Measurements from ENCODE around the gene ALAS1. TPM values are rescaled to one million over a fixed set of nuclear protein-coding genes. Genes with fewer than 3 reads are reported as not detected.
"Not testable (repeated sequence)": the region's sequence is repeated elsewhere in the genome, so short reads cannot be mapped to it uniquely, and the experiment has no call there.

Gene ALAS1
- total and polyA plus RNA-seq, 5 donors: 95.7 to 123 (median 119) TPM

DNA sequence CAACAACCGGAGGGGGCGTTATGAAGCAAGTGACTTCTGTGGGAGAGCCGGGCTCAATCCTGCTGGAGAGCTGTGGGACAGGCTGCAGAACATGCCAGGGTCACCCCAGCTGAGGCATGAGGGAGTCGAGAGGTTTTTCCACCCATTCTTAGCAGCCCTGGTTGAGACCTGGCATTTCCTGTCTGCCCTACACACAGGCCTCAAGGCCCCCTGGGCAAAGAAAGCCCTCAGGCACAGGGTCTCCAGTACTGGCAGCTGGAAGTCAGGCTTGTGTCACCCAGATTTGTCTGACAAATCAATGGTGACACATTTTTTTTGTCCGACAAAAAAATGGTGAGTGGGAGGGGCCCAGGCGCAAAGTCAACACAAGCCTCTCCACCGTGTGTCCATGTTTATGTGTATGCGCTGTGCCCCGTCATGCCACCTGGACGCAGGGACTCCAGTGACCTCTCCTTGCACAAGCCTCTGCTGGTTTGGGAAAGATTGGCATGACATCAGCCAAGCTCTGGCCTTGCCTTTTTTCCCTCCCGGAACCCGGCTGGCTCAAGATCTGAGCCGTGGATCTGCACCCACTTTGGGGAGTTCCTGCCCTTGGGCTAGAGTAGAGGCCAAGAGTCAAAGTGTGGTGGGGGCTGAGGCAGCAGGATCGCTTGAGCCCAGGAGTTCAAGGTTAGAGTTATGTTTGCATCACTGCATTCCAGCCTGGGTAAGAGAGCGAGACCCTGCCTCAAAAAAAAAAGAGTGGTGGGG is 20.8 kb upstream of the ALAS1 start:
- Histone ChIP-seq H3K4me3 (ENCODE audit: low read length) (no peak overlapping the region), H3K27me3 (ENCODE audit: control insufficient read depth, insufficient read depth) (no peaks in the 10 kb centered on the region), H3K4me1 (ENCODE audit: control insufficient read depth, insufficient read depth, low read length) (peaks cover under 1% of the 10 kb centered on the region), H3K27ac (ENCODE audit: low read length) (no peak overlapping the region), H3K9me3 (ENCODE audit: control insufficient read depth, low read length) (no peaks in the 10 kb centered on the region)
- peak; percentile 8 to 38 for ATAC-seq
- intact Hi-C loops (cut with DNase I): no loop called here
- 74% methylated on average over 15 of the region's 15 CpGs for WGBS
- no peak for DNase-seq

DNA sequence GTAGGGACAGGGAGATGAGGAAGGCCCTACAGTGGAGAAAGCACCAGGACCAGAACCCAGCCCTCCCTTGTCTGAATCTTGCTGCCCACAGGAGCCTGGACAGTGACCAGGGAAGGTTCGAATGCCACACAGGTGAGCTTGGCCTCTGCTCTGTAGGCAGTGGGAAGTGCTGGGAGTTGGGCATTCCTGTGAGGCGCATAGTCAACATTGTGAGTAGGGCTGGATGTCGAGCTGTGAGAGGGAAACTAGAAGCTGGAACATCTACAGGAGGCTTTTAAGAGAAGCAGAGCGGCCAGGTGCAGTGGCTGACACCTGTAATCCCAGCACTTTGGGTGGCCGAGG is 20.3 kb upstream of the ALAS1 start:
- intact Hi-C loops (cut with DNase I): no loop called here
- Histone ChIP-seq H3K4me3 (ENCODE audit: low read length) (no peak overlapping the region), H3K4me1 (ENCODE audit: control insufficient read depth, insufficient read depth, low read length) (peaks cover 6% of the 10 kb centered on the region), H3K9me3 (ENCODE audit: control insufficient read depth, low read length) (no peaks in the 10 kb centered on the region), H3K27me3 (ENCODE audit: control insufficient read depth, insufficient read depth) (no peaks in the 10 kb centered on the region), H3K27ac (ENCODE audit: low read length) (no peak overlapping the region)
- DNase-seq (no peak), ATAC-seq (no peak)
- WGBS: 90% methylated on average over 5 of the region's 5 CpGs

DNA sequence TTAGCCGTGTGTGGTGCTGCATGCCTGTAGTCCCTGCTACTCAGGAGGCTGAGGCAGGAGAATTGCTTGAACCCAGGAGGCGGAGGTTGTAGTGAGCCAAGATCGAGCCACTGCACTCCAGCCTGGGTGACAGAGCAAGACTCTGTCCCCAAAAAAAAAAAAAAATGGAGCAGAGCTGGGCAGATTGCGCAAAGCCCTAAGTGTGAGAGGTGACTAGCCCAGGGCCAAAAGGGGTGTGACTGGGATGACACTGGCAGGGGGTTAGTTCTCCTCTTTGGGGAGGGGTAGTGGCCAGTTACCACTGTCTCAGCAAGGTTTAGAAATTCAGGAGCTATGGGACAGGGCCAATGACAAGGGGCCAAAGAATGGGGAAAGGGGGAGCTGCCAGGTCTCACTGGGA is 19.8 kb upstream of the ALAS1 start:
- 96% methylated on average over 4 of the region's 4 CpGs for WGBS
- intact Hi-C loops (cut with DNase I); H3K27ac ChIP-seq (ENCODE audit: low read length); H3K9me3 ChIP-seq (ENCODE audit: control insufficient read depth, low read length); H3K27me3 ChIP-seq (ENCODE audit: control insufficient read depth, insufficient read depth); H3K4me3 ChIP-seq (ENCODE audit: low read length); H3K4me1 ChIP-seq (ENCODE audit: control insufficient read depth, insufficient read depth, low read length); DNase-seq; ATAC-seq: not testable (repeated sequence)

DNA sequence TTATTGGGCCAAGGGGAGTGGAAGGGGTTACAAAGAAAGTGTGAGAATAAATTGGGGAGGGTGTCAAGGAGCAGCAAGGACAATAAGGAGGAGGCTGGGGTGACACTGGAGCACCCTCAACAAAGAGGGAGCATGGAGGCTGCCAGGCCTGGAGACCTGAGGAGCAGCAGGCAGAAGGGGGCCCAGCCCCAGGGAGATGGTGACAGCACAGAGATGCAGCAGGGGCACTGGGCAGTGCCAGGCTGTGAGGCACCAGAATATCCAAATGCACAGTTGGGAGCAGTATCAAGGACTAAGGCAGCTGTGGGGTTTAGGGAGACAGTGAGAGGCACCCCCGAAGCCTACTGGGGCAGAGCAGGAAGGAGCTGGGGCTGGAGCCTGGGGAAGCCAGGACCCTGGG is 19.4 kb upstream of the ALAS1 start:
- WGBS: 95% methylated on average over 1 of the region's 1 CpG
- DNase-seq (no peak), ATAC-seq (no peak)
- Histone ChIP-seq H3K4me1 (ENCODE audit: control insufficient read depth, insufficient read depth, low read length) (peaks cover 6% of the 10 kb centered on the region), H3K27me3 (ENCODE audit: control insufficient read depth, insufficient read depth) (no peaks in the 10 kb centered on the region), H3K27ac (ENCODE audit: low read length) (no peak overlapping the region), H3K4me3 (ENCODE audit: low read length) (no peak overlapping the region), H3K9me3 (ENCODE audit: control insufficient read depth, low read length) (no peaks in the 10 kb centered on the region)
- intact Hi-C loops (cut with DNase I): no loop called here

DNA sequence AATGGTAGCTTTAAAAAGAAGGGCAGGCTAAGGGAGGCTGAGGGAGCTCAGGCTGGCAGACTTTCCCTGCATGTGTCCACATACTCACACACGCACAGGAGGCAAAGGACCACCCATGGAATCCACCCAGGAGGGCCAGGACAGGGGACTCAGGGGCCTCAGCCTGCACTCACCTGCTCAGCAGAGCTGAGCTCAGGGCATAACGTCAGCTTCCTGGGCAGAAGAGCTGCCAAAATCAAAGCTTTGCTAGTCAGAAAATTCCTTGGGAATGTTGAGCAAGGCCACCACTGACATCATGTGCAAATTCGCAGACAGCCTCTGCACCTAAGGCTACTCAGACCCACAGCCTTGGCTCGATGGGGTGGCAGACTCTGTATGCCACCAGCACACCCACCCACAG is 16.4 kb upstream of the ALAS1 start:
- intact Hi-C loops (cut with DNase I): no loop called here
- ATAC-seq: peak in 1 of 2 donors; percentile 7
- 61% methylated on average over 4 of the region's 4 CpGs for WGBS

DNA sequence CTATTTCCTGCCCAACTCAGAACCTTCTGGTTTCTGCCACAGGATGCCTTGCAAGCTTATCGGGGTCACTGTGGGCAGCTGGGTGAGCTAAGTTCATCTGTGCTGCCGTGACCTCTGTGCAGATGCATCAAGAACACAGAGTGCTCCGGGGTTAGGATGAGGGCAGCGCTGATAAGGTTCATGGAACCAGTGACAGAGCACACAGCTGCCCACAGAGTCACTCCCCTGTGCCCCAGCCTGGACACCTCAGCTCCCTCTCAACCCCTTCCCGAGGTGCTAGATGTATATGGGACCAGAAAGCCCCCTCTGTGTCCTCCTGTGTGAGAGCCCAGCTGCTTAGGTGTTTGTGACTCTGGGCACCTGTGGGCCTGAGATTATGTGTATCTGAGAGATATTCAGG is 15.8 kb upstream of the ALAS1 start:
- Histone ChIP-seq H3K4me1 (ENCODE audit: control insufficient read depth, insufficient read depth, low read length) (peaks cover 6% of the 10 kb centered on the region), H3K27ac (ENCODE audit: low read length) (no peak overlapping the region), H3K9me3 (ENCODE audit: control insufficient read depth, low read length) (no peaks in the 10 kb centered on the region), H3K27me3 (ENCODE audit: control insufficient read depth, insufficient read depth) (no peaks in the 10 kb centered on the region), H3K4me3 (ENCODE audit: low read length) (no peak overlapping the region)
- 58% methylated on average over 5 of the region's 5 CpGs for WGBS
- ATAC-seq (peak in 1 of 2 donors; percentile 10), DNase-seq (no peak)
- intact Hi-C loops (cut with DNase I): no loop called here

More for the DNA sequence above, 16.4 kb upstream of the ALAS1 start:
- no peaks in the 10 kb centered on the region for H3K27me3 ChIP-seq (ENCODE audit: control insufficient read depth, insufficient read depth)
- H3K27ac ChIP-seq (ENCODE audit: low read length): no peak overlapping the region
- no peak for DNase-seq
- H3K4me3 ChIP-seq (ENCODE audit: low read length): no peak overlapping the region
- H3K4me1 ChIP-seq (ENCODE audit: control insufficient read depth, insufficient read depth, low read length): peaks cover 6% of the 10 kb centered on the region
- H3K9me3 ChIP-seq (ENCODE audit: control insufficient read depth, low read length): no peaks in the 10 kb centered on the region

DNA sequence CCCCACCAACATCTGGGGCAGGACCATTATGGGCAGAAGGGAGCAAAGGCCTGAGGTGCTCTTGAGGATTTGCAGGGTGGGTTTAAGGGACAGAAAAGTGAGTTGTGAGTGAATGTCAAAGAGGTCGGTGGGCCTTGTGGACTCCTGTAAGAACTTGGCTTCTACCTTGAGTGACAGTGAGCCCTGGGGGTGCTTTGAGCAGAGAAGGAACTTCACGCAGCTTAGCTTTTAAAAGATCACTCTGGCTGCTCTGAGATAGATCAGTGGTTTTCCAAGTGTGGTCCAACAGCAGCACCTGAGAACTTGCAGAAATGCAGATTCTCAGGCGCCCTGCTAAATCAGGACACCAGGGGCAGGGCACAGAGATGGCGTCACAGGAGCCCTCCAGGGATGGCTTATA is 15.3 kb upstream of the ALAS1 start:
- intact Hi-C loops (cut with DNase I): no loop called here
- Histone ChIP-seq H3K9me3 (ENCODE audit: control insufficient read depth, low read length) (no peaks in the 10 kb centered on the region), H3K4me3 (ENCODE audit: low read length) (no peak overlapping the region), H3K4me1 (ENCODE audit: control insufficient read depth, insufficient read depth, low read length) (peaks cover 6% of the 10 kb centered on the region), H3K27ac (ENCODE audit: low read length) (no peak overlapping the region), H3K27me3 (ENCODE audit: control insufficient read depth, insufficient read depth) (no peaks in the 10 kb centered on the region)
- 91% methylated on average over 4 of the region's 4 CpGs for WGBS
- no peak for ATAC-seq
- DNase-seq: no peak

DNA sequence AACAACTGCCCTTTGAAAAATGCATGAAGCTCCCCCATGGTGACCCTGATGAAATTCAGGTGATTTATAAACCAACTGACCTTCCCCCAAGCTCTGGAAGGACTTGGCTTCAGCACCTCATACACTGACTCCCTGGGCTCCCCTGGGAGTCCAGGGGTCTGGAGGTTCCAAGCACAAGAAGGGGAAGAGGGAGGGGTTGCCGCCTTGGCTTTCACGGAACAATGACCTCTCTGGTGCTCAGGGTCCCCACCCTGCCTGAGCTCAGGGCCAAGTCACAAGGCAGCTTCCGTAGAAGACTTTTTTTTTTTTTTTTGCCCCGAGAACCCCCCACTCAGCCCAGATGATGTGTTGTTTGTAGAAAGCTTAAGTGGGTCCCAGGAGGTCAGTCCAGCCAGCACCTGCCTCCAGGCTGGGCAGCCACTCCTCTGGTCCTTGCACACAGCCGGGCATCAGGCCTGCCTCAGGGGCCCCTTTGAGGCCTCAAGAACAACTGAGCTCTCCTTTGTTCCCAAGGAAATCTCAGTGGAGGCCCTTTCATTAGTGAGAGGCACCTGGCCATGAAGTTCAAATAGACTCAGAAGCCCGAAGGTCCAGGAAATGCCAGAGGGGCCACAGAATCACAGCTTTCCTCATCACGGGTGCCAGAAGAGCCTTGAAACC is 14.0 kb upstream of the ALAS1 start:
- DNase-seq: peak in 1 of 3 donors; percentile 46
- Histone ChIP-seq H3K9me3 (ENCODE audit: control insufficient read depth, low read length) (no peaks in the 10 kb centered on the region), H3K4me3 (ENCODE audit: low read length) (no peak overlapping the region), H3K27ac (ENCODE audit: low read length) (peak overlapping the region; percentile 81), H3K4me1 (ENCODE audit: control insufficient read depth, insufficient read depth, low read length) (peaks cover 6% of the 10 kb centered on the region), H3K27me3 (ENCODE audit: control insufficient read depth, insufficient read depth) (no peaks in the 10 kb centered on the region)
- ATAC-seq: peak; percentile 32 to 76
- 69% methylated on average over 7 of the region's 7 CpGs for WGBS
- intact Hi-C loops (cut with DNase I): no loop called here

DNA sequence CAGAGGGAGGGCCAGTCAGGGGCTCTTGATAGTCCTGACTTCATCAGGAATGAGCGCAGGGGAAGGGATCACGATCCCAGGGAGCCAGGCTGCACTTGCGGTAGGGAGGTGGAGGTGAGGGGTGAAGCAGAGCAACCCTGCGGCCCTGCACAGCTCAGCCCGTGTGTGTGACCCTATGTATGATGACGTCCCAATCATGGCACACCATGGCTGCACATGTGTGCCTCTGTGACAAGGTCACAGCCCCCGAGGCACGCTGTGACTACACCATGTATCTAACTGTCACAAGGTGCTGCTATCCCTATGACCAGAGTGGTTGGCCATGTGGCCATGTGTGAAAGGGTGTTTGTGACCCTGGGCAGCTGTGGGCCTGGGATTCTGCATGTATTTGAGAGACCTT is 13.3 kb upstream of the ALAS1 start:
- H3K4me1 ChIP-seq (ENCODE audit: control insufficient read depth, insufficient read depth, low read length): peaks cover 6% of the 10 kb centered on the region
- 90% methylated on average over 8 of the region's 8 CpGs for WGBS
- DNase-seq: no peak
- intact Hi-C loops (cut with DNase I): no loop called here
- H3K27ac ChIP-seq (ENCODE audit: low read length): peak overlapping the region; percentile 81
- no peaks in the 10 kb centered on the region for H3K27me3 ChIP-seq (ENCODE audit: control insufficient read depth, insufficient read depth)
- ATAC-seq: peak in 1 of 2 donors; percentile 21
- no peaks in the 10 kb centered on the region for H3K9me3 ChIP-seq (ENCODE audit: control insufficient read depth, low read length)
- H3K4me3 ChIP-seq (ENCODE audit: low read length): no peak overlapping the region

DNA sequence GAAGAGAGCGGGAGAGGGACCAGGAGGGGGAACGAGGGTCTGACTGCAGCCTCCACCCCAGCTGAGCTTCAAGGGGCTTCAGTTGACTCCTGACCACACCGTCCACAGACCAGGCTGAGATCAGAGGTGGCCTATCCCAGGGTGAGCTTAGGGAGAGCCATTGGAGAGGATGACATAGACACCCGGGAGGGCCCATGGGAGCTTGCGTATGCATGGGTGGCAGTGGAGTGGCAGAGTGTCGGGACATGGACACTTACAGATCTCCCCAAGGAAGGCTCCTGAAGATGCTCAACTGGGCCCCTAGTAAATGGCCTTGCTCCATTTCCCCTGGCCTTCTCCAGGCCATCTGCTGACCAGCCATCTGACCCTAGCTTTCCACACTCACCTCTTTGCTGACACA is 12.6 kb upstream of the ALAS1 start:
- H3K4me1 ChIP-seq (ENCODE audit: control insufficient read depth, insufficient read depth, low read length): peaks cover 6% of the 10 kb centered on the region
- whole genome bisulfite sequencing: 91% methylated on average over 6 of the region's 6 CpGs
- no peak overlapping the region for H3K4me3 ChIP-seq (ENCODE audit: low read length)
- no peak for DNase-seq
- intact Hi-C loops (cut with DNase I): no loop called here
- no peak overlapping the region for H3K27ac ChIP-seq (ENCODE audit: low read length)
- H3K27me3 ChIP-seq (ENCODE audit: control insufficient read depth, insufficient read depth): no peaks in the 10 kb centered on the region
- no peak for ATAC-seq
- H3K9me3 ChIP-seq (ENCODE audit: control insufficient read depth, low read length): no peaks in the 10 kb centered on the region

DNA sequence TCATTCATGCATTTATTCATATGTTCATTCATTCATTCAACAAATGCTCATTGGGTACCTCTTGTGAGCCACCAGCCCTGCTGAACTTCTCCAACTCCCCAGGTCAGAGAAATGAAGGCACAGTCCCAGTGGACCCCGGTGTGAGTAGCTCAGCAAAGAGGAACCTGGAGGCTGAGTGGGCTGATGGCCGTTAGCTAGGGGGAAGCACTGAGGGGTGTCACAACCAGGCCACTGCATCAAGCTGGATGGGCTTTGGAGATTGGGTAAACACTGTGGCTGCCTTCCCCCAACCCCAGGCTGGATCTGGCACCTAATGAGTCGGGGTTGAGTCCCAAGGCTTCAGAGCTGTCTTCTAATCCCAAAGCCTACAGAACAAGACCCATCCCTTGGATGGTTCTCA is 12.1 kb upstream of the ALAS1 start:
- intact Hi-C loops (cut with DNase I): no loop called here
- no peak for DNase-seq
- Histone ChIP-seq H3K27ac (ENCODE audit: low read length) (no peak overlapping the region), H3K9me3 (ENCODE audit: control insufficient read depth, low read length) (no peaks in the 10 kb centered on the region), H3K4me3 (ENCODE audit: low read length) (no peak overlapping the region), H3K4me1 (ENCODE audit: control insufficient read depth, insufficient read depth, low read length) (peaks cover 10% of the 10 kb centered on the region), H3K27me3 (ENCODE audit: control insufficient read depth, insufficient read depth) (no peaks in the 10 kb centered on the region)
- no peak for ATAC-seq
- WGBS: 85% methylated on average over 3 of the region's 3 CpGs
